ENCODE measurements around the gene KCNIP3. TPM values are rescaled to one million over a fixed set of nuclear protein-coding genes. Genes with fewer than 3 reads are reported as not detected.

KCNIP3 gene
- total and polyA plus RNA-seq, 4 experiments from 2014 or later: not detected

GRCh38 chr2:95325026-95325425 is 27.9 kb downstream of the KCNIP3 start:
- Histone ChIP-seq H3K27me3 (ENCODE audit: insufficient read depth, low read length) (no peaks in the 10 kb centered on the region), H3K27ac (ENCODE audit: low read depth, low read length) (no peak overlapping the region), H3K9me3 (ENCODE audit: control insufficient read depth in 1 of 2, low read length in 2 of 2) (no peaks in the 10 kb centered on the region), H3K36me3 (ENCODE audit: insufficient read depth, low read length) (no peaks in the 10 kb centered on the region), H3K4me1 (ENCODE audit: insufficient read depth, low read length) (no peaks in the 10 kb centered on the region), H3K4me3 (ENCODE audit: low read length in 2 of 2) (no peak overlapping the region)
- peaks cover 0 to 5% (median 0%) of the 10 kb centered on the region in 4 donors for H3K4me1 Mint-ChIP-seq
- no peak for DNase-seq
- POLR2A ChIA-PET (ENCODE audit: partially characterized antibody): no interaction called here
- H3K36me3 Mint-ChIP-seq: no peaks in the 10 kb centered on the region
- peaks cover 0 to 2% (median 0%) of the 10 kb centered on the region in 8 donors for H3K9me3 Mint-ChIP-seq
- H3K27me3 Mint-ChIP-seq: no peaks in the 10 kb centered on the region
- intact Hi-C loops (cut with micrococcal nuclease): no loop called here
- CTCF ChIA-PET (ENCODE audit: partially characterized antibody): no interaction called here
- no peak overlapping the region for H3K4me3 Mint-ChIP-seq
- H3K27ac Mint-ChIP-seq: no peak overlapping the region

DNA sequence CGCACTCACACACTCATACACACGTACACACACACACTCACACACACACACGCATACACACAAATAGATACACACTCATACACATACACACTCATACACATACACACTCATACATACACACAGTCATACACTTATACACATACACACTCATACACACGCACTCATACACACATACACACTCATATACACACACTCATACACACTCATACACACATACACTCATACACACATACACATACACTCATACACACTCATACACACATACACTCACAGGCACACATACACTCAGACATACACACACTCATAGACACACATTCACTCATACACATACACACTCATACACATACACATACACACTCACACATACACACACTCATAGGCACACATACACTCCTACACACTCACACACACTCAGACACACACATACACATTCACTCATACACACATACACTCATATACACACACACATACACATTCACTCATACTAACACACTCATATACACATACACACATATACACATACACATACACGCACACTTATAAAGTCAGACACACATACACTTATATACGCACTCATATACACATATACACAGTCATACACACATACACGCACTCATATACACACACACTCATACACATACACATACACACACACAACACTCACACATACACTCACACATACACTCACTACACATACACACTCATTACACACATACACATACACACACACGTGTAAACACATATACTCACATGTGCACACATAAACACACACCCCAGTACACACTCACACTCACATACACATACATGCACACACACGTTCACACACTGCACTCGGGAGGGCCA is 28.7 kb downstream of the KCNIP3 start:
- Mint-ChIP-seq H3K27ac (no peak overlapping the region), H3K9me3 (peaks cover 0 to 2% (median 0%) of the 10 kb centered on the region in 8 donors), H3K27me3 (no peaks in the 10 kb centered on the region), H3K4me3 (no peak overlapping the region), H3K4me1 (peaks cover 0 to 5% (median 0%) of the 10 kb centered on the region in 4 donors), H3K36me3 (no peaks in the 10 kb centered on the region)
- Histone ChIP-seq H3K36me3 (ENCODE audit: insufficient read depth, low read length) (no peaks in the 10 kb centered on the region), H3K27ac (ENCODE audit: low read depth, low read length) (no peak overlapping the region), H3K4me3 (ENCODE audit: low read length in 2 of 2) (no peak overlapping the region), H3K27me3 (ENCODE audit: insufficient read depth, low read length) (no peaks in the 10 kb centered on the region), H3K4me1 (ENCODE audit: insufficient read depth, low read length) (no peaks in the 10 kb centered on the region), H3K9me3 (ENCODE audit: control insufficient read depth in 1 of 2, low read length in 2 of 2) (no peaks in the 10 kb centered on the region)
- ChIA-PET CTCF (ENCODE audit: partially characterized antibody) (no interaction called here), POLR2A (ENCODE audit: partially characterized antibody) (no interaction called here)
- DNase-seq: no peak
- intact Hi-C loops (cut with micrococcal nuclease): no loop called here

DNA sequence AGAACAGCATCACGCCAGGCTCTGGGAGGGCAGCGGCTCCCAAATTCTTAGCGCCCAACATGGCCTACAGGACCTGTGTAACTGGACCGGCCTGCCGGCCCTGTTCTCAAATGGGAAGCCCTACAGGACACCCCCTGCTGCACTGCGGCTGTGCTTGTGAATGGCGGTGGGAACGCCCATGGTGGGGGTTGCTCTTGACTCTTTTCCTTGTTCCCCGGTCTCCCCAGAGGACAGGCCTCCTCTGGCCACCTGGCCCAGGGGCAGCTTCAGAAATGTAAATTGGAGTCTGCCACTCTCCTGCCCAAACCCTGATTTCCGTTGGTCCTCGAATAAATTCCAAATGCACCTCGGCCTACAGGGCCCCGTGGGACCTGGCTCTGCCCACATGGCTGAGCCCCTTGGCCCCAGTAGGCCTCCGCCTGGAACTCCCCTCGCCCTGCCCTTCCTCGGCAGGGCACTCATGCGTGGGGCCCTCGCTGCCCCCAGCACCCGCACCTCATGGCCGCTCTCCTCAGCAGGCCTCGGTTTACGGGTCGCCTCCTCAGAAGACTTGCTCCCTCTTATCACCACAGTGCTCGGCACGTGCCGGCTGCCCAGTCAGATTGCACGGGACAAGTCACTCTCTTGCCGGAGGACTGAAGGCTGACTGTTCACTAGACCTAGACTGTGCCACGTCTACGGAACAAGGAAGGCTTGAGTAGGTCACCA is 29.4 kb downstream of the KCNIP3 start:
- DNase-seq: no peak
- Histone ChIP-seq H3K9me3 (ENCODE audit: control insufficient read depth in 1 of 2, low read length in 2 of 2) (no peaks in the 10 kb centered on the region), H3K36me3 (ENCODE audit: insufficient read depth, low read length) (no peaks in the 10 kb centered on the region), H3K27ac (ENCODE audit: low read depth, low read length) (no peak overlapping the region), H3K4me3 (ENCODE audit: low read length in 2 of 2) (no peak overlapping the region), H3K4me1 (ENCODE audit: insufficient read depth, low read length) (no peaks in the 10 kb centered on the region), H3K27me3 (ENCODE audit: insufficient read depth, low read length) (no peaks in the 10 kb centered on the region)
- Mint-ChIP-seq H3K4me3 (no peak overlapping the region), H3K27me3 (no peaks in the 10 kb centered on the region), H3K4me1 (peaks cover 0 to 5% (median 0%) of the 10 kb centered on the region in 4 donors), H3K27ac (no peak overlapping the region), H3K36me3 (no peaks in the 10 kb centered on the region), H3K9me3 (peaks cover 0 to 2% (median 0%) of the 10 kb centered on the region in 8 donors)
- ChIA-PET CTCF (ENCODE audit: partially characterized antibody) (interaction anchor here (1.0 kb wide), 1 partner anchor 19 kb away, joined by 3 read pairs; no protein-coding TSS in a partner anchor), POLR2A (ENCODE audit: partially characterized antibody) (no interaction called here)
- intact Hi-C loops (cut with micrococcal nuclease): no loop called here

DNA sequence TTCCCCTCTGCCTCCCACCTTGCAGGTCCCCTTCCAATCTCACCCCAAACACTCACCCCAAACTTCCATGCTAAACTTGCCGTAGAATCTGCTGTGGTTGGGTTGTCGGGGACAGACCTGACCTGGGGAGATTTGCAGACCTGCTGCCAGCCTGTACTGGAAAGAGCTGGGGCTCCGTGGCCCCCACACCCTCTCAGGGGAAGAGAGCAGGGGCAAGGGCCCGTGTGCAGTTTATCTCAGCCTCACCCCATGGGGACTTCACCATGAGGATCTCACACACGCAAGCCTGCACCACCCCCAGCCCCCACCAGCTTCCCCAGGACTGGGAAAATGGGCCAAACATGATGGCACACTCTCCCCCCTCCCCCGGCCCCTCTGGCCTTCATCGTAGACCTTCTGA is 30.7 kb downstream of the KCNIP3 start:
- intact Hi-C loops (cut with micrococcal nuclease): no loop called here
- Histone ChIP-seq H3K4me3 (ENCODE audit: low read length in 2 of 2) (no peak overlapping the region), H3K27ac (ENCODE audit: low read depth, low read length) (no peak overlapping the region), H3K27me3 (ENCODE audit: insufficient read depth, low read length) (no peaks in the 10 kb centered on the region), H3K36me3 (ENCODE audit: insufficient read depth, low read length) (no peaks in the 10 kb centered on the region), H3K9me3 (ENCODE audit: control insufficient read depth in 1 of 2, low read length in 2 of 2) (no peaks in the 10 kb centered on the region), H3K4me1 (ENCODE audit: insufficient read depth, low read length) (no peaks in the 10 kb centered on the region)
- Mint-ChIP-seq H3K27ac (no peak overlapping the region), H3K36me3 (no peaks in the 10 kb centered on the region), H3K4me1 (peaks cover 0 to 5% (median 0%) of the 10 kb centered on the region in 4 donors), H3K9me3 (peaks cover 0 to 2% (median 0%) of the 10 kb centered on the region in 8 donors), H3K27me3 (no peaks in the 10 kb centered on the region), H3K4me3 (no peak overlapping the region)
- DNase-seq: no peak
- POLR2A ChIA-PET (ENCODE audit: partially characterized antibody): no interaction called here
- CTCF ChIA-PET (ENCODE audit: partially characterized antibody): no interaction called here

- Mint-ChIP-seq H3K9me3 (peaks cover 0 to 2% (median 0%) of the 10 kb centered on the region in 8 donors), H3K4me1 (peaks cover 0 to 5% (median 0%) of the 10 kb centered on the region in 4 donors), H3K36me3 (no peaks in the 10 kb centered on the region), H3K27ac (no peak overlapping the region), H3K27me3 (no peaks in the 10 kb centered on the region), H3K4me3 (no peak overlapping the region)
- intact Hi-C loops (cut with micrococcal nuclease): no loop called here
- Histone ChIP-seq H3K9me3 (ENCODE audit: control insufficient read depth in 1 of 2, low read length in 2 of 2) (no peaks in the 10 kb centered on the region), H3K27ac (ENCODE audit: low read depth, low read length) (no peak overlapping the region), H3K4me1 (ENCODE audit: insufficient read depth, low read length) (no peaks in the 10 kb centered on the region), H3K4me3 (ENCODE audit: low read length in 2 of 2) (no peak overlapping the region), H3K36me3 (ENCODE audit: insufficient read depth, low read length) (no peaks in the 10 kb centered on the region), H3K27me3 (ENCODE audit: insufficient read depth, low read length) (no peaks in the 10 kb centered on the region)
- ChIA-PET CTCF (ENCODE audit: partially characterized antibody) (no interaction called here), POLR2A (ENCODE audit: partially characterized antibody) (no interaction called here)
- no peak for DNase-seq
Observed at GRCh38 chr2:95328358-95329125, 31.4 kb downstream of the KCNIP3 start.

DNA sequence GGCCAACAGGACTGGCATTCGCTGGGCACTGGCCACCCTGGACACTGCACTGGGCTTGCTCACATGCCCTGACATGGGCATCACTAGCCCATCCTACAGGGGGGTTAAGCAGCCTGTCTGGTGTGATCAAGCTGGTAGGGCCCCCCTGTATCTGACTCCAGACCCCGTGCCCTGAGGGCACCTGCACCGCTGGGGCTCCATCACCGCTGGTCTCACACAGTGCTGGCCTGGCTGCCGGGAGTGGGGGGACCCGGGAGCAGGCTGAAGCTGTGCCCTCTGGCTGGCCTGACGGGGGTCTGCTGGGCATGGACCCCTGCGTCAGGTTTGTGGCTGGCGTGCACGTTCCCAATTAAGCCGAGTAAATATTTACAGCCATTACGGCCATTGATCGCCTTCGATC is 32.3 kb downstream of the KCNIP3 start:
- Mint-ChIP-seq H3K27ac (no peak overlapping the region), H3K9me3 (peaks cover 0 to 2% (median 0%) of the 10 kb centered on the region in 8 donors), H3K4me1 (peaks cover 0 to 5% (median 0%) of the 10 kb centered on the region in 4 donors), H3K4me3 (no peak overlapping the region), H3K27me3 (no peaks in the 10 kb centered on the region), H3K36me3 (no peaks in the 10 kb centered on the region)
- Histone ChIP-seq H3K4me1 (ENCODE audit: insufficient read depth, low read length) (no peaks in the 10 kb centered on the region), H3K27me3 (ENCODE audit: insufficient read depth, low read length) (no peaks in the 10 kb centered on the region), H3K27ac (ENCODE audit: low read depth, low read length) (no peak overlapping the region), H3K9me3 (ENCODE audit: control insufficient read depth in 1 of 2, low read length in 2 of 2) (no peaks in the 10 kb centered on the region), H3K4me3 (ENCODE audit: low read length in 2 of 2) (no peak overlapping the region), H3K36me3 (ENCODE audit: insufficient read depth, low read length) (no peaks in the 10 kb centered on the region)
- ChIA-PET CTCF (ENCODE audit: partially characterized antibody) (no interaction called here), POLR2A (ENCODE audit: partially characterized antibody) (no interaction called here)
- no peak for DNase-seq
- intact Hi-C loops (cut with micrococcal nuclease): no loop called here

All from CD4-positive, alpha-beta memory T cell (primary cell).